Smooth muscle cell (in vitro differentiated cells): ENCODE results near the gene PLEKHG3. TPM values are rescaled to one million over a fixed set of nuclear protein-coding genes. Genes with fewer than 3 reads are reported as not detected.

Source experiments
- DNase-seq: peaks from one replicate; lab custom pipeline; 2025; ENCODE audit not compliant: unreplicated experiment; lab: John Stamatoyannopoulos, UW
- H2AFZ ChIP-seq: fragments of 200-600 bp; sonication (generic); 2 replicates; pipeline ENCODE4 v1.6.0; 2016; ENCODE audit warnings: antibody characterized with exemption, low read depth, mild to moderate bottlenecking
- H3F3A ChIP-seq: fragments of 200-600 bp; sonication (generic); 2 replicates; pipeline ENCODE4 v1.6.0; 2017; ENCODE audit warnings: antibody characterized with exemption, low read depth
- H3K27ac ChIP-seq: fragments of 200-600 bp; sonication (generic); 2 replicates; pipeline ENCODE4 v1.5.1; 2016; ENCODE audit warnings: low read depth, mild to moderate bottlenecking
- H3K27me3 ChIP-seq: fragments of 200-600 bp; sonication (generic); 2 replicates; pipeline ENCODE4 v1.6.1; 2016; ENCODE audit warnings: low read depth, mild to moderate bottlenecking
- H3K36me3 ChIP-seq: fragments of 200-600 bp; sonication (generic); 2 replicates; pipeline ENCODE4 v1.5.1; 2016; ENCODE audit warnings: low read depth
- H3K4me1 ChIP-seq: fragments of 200-600 bp; sonication (generic); 2 replicates; pipeline ENCODE4 v1.5.1; 2016; ENCODE audit warnings: low read depth
- H3K4me2 ChIP-seq: fragments of 200-600 bp; sonication (generic); 2 replicates; pipeline ENCODE4 v1.6.0; 2016; ENCODE audit warnings: mild to moderate bottlenecking
- H3K4me3 ChIP-seq: fragments of 200-600 bp; sonication (generic); 2 replicates; pipeline ENCODE4 v1.5.1; 2016; ENCODE audit warnings: mild to moderate bottlenecking
- H3K79me2 ChIP-seq: fragments of 200-600 bp; sonication (generic); 2 replicates; pipeline ENCODE4 v1.6.0; 2016; ENCODE audit warnings: low read depth, mild to moderate bottlenecking
- H3K9ac ChIP-seq: fragments of 200-600 bp; sonication (generic); 2 replicates; pipeline ENCODE4 v1.6.0; 2016; ENCODE audit warnings: low read depth
- H3K9me3 ChIP-seq: fragments of 200-600 bp; sonication (generic); replicated peaks from 2 replicates; pipeline ENCODE4 v1.5.1; 2016; ENCODE audit warnings: low read depth
- H4K20me1 ChIP-seq: fragments of 200-600 bp; sonication (generic); 2 replicates; pipeline ENCODE4 v1.6.0; 2016; ENCODE audit warnings: low read depth
- CTCF ChIP-seq: fragments of 200-600 bp; sonication (generic); IDR thresholded peaks from 2 replicates; pipeline ENCODE4 v1.5.1; 2017; ENCODE audit warnings: borderline replicate concordance, mild to moderate bottlenecking, antibody characterized with exemption; ENCODE audit not compliant: insufficient read depth, poor library complexity, severe bottlenecking
- WGBS: methylation state at CpG from one replicate; pipeline ENCODE4 v1.1.7; 2016; ENCODE audit warnings: low lambda C conversion rate; 5-methylcytosine and 5-hydroxymethylcytosine counted together
- polyA plus RNA-seq: library from polyadenylated mRNA; unstranded; fragments of >200 nt; fragmentation: Nextera tagmentation; extraction: Ambion mirVana; gene quantifications from 2 replicates; pipeline ENCODE4 v1.2.1, GENCODE V29; 2016
- total RNA-seq: library from RNA; depleted of rRNA; stranded (reverse); fragments of >200 nt; gene quantifications from 2 replicates; pipeline ENCODE4 v1.2.3, GENCODE V29; 2014

PLEKHG3 gene
- total and polyA plus RNA-seq, 2 experiments from 2014 or later, result 17.6 to 18.3 TPM

- H3K27me3 ChIP-seq, result no peaks in the 10 kb centered on the region
- H3K27ac ChIP-seq, result peak overlapping the region; percentile 68
- no peaks in the 10 kb centered on the region for H3K36me3 ChIP-seq
- no peak for TF ChIP-seq CTCF
- no peak for DNase-seq
- H3K9ac ChIP-seq, result peak overlapping the region; percentile 5
- peaks cover 35% of the 10 kb centered on the region for H3K4me1 ChIP-seq
- peaks cover 63% of the 10 kb centered on the region for H3K79me2 ChIP-seq
- peaks cover 19% of the 10 kb centered on the region for H4K20me1 ChIP-seq
- H2AFZ ChIP-seq, result no peak overlapping the region
- 44% methylated on average over 15 of the region's 15 CpGs for WGBS
- peak overlapping the region; percentile 14 for H3K4me2 ChIP-seq
- H3F3A ChIP-seq, result no peaks in the 10 kb centered on the region
- no peak overlapping the region for H3K4me3 ChIP-seq
- H3K9me3 ChIP-seq, result no peaks in the 10 kb centered on the region
Measured at GRCh38 chr14:64723691-64724577, 19.7 kb downstream of the PLEKHG3 start.

- Histone ChIP-seq H4K20me1 (peaks cover 19% of the 10 kb centered on the region), H3K79me2 (peaks cover 57% of the 10 kb centered on the region), H2AFZ (no peak overlapping the region), H3K27ac (peak overlapping the region; percentile 68), H3F3A (no peaks in the 10 kb centered on the region), H3K27me3 (no peaks in the 10 kb centered on the region), H3K9me3 (no peaks in the 10 kb centered on the region), H3K4me3 (no peak overlapping the region), H3K9ac (no peak overlapping the region), H3K4me2 (peak overlapping the region; percentile 14), H3K36me3 (no peaks in the 10 kb centered on the region), H3K4me1 (peaks cover 35% of the 10 kb centered on the region)
- no peak for DNase-seq
- no peak for TF ChIP-seq CTCF
- 68% methylated on average over 1 of the region's 1 CpG for WGBS
Measured at GRCh38 chr14:64724578-64724930, 20.3 kb downstream of the PLEKHG3 start.

DNA sequence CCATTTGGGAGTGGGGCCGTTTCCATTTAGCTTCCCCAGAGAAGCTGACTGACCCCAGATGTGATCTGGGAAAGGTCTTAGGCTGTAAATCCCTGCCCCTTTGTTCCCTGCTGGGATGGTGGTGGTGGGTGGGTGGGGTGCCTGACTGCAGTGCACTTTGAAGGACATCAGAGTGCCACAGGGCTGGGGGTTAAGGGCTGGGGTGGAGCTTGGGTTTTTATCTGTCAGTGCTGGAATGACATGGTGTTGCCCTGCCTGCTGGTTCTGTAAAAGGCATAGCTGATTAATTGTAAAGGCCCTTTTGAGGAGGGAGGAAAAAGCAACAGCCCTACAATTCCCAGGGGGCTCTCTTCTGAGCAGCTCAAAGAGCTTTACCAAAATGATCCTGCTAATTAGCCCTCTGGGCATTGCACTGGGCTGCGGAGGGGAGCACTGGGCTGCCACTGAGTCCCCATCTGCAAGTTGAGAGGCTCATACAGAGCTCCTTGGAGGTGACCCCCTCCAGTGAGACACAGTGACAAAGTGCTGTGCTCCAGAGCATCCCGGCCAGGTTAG, 21.1 kb downstream of the PLEKHG3 start:
- Histone ChIP-seq H3K36me3 (no peaks in the 10 kb centered on the region), H2AFZ (no peak overlapping the region), H3K9me3 (no peaks in the 10 kb centered on the region), H3K9ac (no peak overlapping the region), H3K4me2 (peak overlapping the region; percentile 35), H4K20me1 (peaks cover 19% of the 10 kb centered on the region), H3K79me2 (peaks cover 53% of the 10 kb centered on the region), H3K27ac (peak overlapping the region; percentile 68), H3F3A (no peaks in the 10 kb centered on the region), H3K4me1 (peaks cover 35% of the 10 kb centered on the region), H3K4me3 (no peak overlapping the region), H3K27me3 (no peaks in the 10 kb centered on the region)
- WGBS, result 32% methylated on average over 3 of the region's 3 CpGs
- TF ChIP-seq CTCF, result no peak
- no peak for DNase-seq
